ENCODE measurements around the gene ADGRB2.
"Not testable (repeated sequence)": the region's sequence is repeated elsewhere in the genome, so short reads cannot be mapped to it uniquely, and the experiment has no call there.

Gene ADGRB2

DNA sequence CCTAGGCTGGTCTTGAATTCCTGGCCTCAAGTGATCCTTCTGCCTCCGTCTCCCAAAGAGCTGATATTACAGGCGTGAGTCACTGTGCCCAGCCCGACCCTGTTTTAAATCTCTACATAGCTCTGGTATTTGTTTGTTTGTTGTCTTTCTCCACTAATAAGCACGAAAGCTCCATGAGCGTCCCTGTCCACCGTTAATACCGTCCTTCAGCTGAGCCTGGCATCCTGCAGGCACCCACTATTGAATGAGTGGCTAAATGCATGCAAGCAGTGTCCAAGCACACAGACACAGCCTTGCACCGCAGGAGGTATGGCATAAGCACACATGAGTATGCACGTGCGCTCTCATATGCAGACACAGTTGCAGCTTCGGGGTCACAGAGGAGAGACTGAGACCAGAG is 55.8 kb downstream of the ADGRB2 start:
- no peak for TF ChIP-seq CTCF (IDR thresholded peaks at IDR 0.05; ENCODE audit: insufficient read depth, low read length, poor library complexity, severe bottlenecking)
- no peak for TF ChIP-seq EZH2phosphoT487 (conservative IDR thresholded peaks at IDR 0.05; ENCODE audit: low read length)
- no peaks in the 10 kb centered on the region for H3K79me2 ChIP-seq (ENCODE audit: insufficient read depth, low read length)
- H3K27ac ChIP-seq (ENCODE audit: low read depth, low read length): no peak overlapping the region
- no peaks in the 10 kb centered on the region for H3K9me3 ChIP-seq (ENCODE audit: insufficient read depth, low read length)
- no peak overlapping the region for H3K4me2 ChIP-seq (ENCODE audit: low read depth, low read length, poor library complexity, severe bottlenecking)
- H3K36me3 ChIP-seq (ENCODE audit: low read length): no peaks in the 10 kb centered on the region
- H3K9ac ChIP-seq (ENCODE audit: low read length): no peak overlapping the region
- no peaks in the 10 kb centered on the region for H3K27me3 ChIP-seq (ENCODE audit: low read length)
- H3K9me2 ChIP-seq (replicated peaks; ENCODE audit: insufficient read depth, low read length): no peaks in the 10 kb centered on the region
- H4K20me1 ChIP-seq (ENCODE audit: low read depth, low read length): no peaks in the 10 kb centered on the region
- no peak overlapping the region for H2AFZ ChIP-seq (ENCODE audit: low read depth, low read length, severe bottlenecking)
- H3F3A ChIP-seq (ENCODE audit: insufficient read depth): no peaks in the 10 kb centered on the region
- no peak overlapping the region for H3K4me3 ChIP-seq (ENCODE audit: insufficient read depth, low read length, poor library complexity, severe bottlenecking)

DNA sequence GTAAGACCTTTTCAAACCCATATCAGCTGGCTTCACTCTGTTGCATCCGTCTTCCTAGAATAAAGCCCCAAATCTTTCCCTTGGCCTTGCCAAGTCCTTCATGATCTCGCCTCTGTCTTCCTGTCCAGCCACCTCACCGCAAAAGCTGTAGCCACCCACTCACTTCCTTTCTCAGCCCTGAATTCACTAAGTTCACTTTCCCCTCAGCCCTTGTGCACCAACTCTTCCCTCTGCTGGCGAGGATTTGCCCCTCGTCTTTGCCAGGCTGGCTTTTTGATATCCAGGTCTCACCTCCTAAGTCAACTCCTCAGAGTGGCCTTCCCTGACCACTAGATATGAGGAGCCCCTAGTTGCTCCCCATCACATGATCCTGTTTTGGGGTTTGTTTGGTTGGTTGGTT is 56.4 kb downstream of the ADGRB2 start:
- Histone ChIP-seq H3K9ac (ENCODE audit: low read length) (no peak overlapping the region), H2AFZ (ENCODE audit: low read depth, low read length, severe bottlenecking) (no peak overlapping the region), H3K4me2 (ENCODE audit: low read depth, low read length, poor library complexity, severe bottlenecking) (no peak overlapping the region)

GRCh38 chr1:31707059-31707600 is 57.0 kb downstream of the ADGRB2 start:
- not testable (repeated sequence) for H3K27me3 ChIP-seq (ENCODE audit: low read length); H4K20me1 ChIP-seq (ENCODE audit: low read depth, low read length); H3K4me2 ChIP-seq (ENCODE audit: low read depth, low read length, poor library complexity, severe bottlenecking); H3K36me3 ChIP-seq (ENCODE audit: low read length); H3K4me3 ChIP-seq (ENCODE audit: insufficient read depth, low read length, poor library complexity, severe bottlenecking); H3K27ac ChIP-seq (ENCODE audit: low read depth, low read length); H3K9ac ChIP-seq (ENCODE audit: low read length); H3K9me2 ChIP-seq (replicated peaks; ENCODE audit: insufficient read depth, low read length); H3F3A ChIP-seq (ENCODE audit: insufficient read depth); H3K9me3 ChIP-seq (ENCODE audit: insufficient read depth, low read length); H2AFZ ChIP-seq (ENCODE audit: low read depth, low read length, severe bottlenecking); H3K79me2 ChIP-seq (ENCODE audit: insufficient read depth, low read length)

More for the DNA sequence above, 56.4 kb downstream of the ADGRB2 start:
- TF ChIP-seq CTCF (IDR thresholded peaks at IDR 0.05; ENCODE audit: insufficient read depth, low read length, poor library complexity, severe bottlenecking): no peak
- no peak for TF ChIP-seq EZH2phosphoT487 (conservative IDR thresholded peaks at IDR 0.05; ENCODE audit: low read length)
- Histone ChIP-seq H3K36me3 (ENCODE audit: low read length) (no peaks in the 10 kb centered on the region), H3F3A (ENCODE audit: insufficient read depth) (no peaks in the 10 kb centered on the region), H3K27me3 (ENCODE audit: low read length) (no peaks in the 10 kb centered on the region), H3K27ac (ENCODE audit: low read depth, low read length) (no peak overlapping the region), H4K20me1 (ENCODE audit: low read depth, low read length) (no peaks in the 10 kb centered on the region), H3K4me3 (ENCODE audit: insufficient read depth, low read length, poor library complexity, severe bottlenecking) (no peak overlapping the region), H3K9me2 (replicated peaks; ENCODE audit: insufficient read depth, low read length) (no peaks in the 10 kb centered on the region), H3K9me3 (ENCODE audit: insufficient read depth, low read length) (no peaks in the 10 kb centered on the region), H3K79me2 (ENCODE audit: insufficient read depth, low read length) (no peaks in the 10 kb centered on the region)

GRCh38 chr1:31706384-31707058 is 57.6 kb downstream of the ADGRB2 start:
- H3K9me2 ChIP-seq (replicated peaks; ENCODE audit: insufficient read depth, low read length): no peaks in the 10 kb centered on the region
- no peaks in the 10 kb centered on the region for H3K9me3 ChIP-seq (ENCODE audit: insufficient read depth, low read length)
- TF ChIP-seq EZH2phosphoT487 (conservative IDR thresholded peaks at IDR 0.05; ENCODE audit: low read length) (no peak), CTCF (IDR thresholded peaks at IDR 0.05; ENCODE audit: insufficient read depth, low read length, poor library complexity, severe bottlenecking) (no peak)
- no peaks in the 10 kb centered on the region for H4K20me1 ChIP-seq (ENCODE audit: low read depth, low read length)
- H3K27me3 ChIP-seq (ENCODE audit: low read length): no peaks in the 10 kb centered on the region
- no peak overlapping the region for H2AFZ ChIP-seq (ENCODE audit: low read depth, low read length, severe bottlenecking)
- H3K79me2 ChIP-seq (ENCODE audit: insufficient read depth, low read length): no peaks in the 10 kb centered on the region
- H3K9ac ChIP-seq (ENCODE audit: low read length): no peak overlapping the region
- no peak overlapping the region for H3K4me2 ChIP-seq (ENCODE audit: low read depth, low read length, poor library complexity, severe bottlenecking)
- H3K4me3 ChIP-seq (ENCODE audit: insufficient read depth, low read length, poor library complexity, severe bottlenecking): no peak overlapping the region
- H3K36me3 ChIP-seq (ENCODE audit: low read length): no peaks in the 10 kb centered on the region
- no peak overlapping the region for H3K27ac ChIP-seq (ENCODE audit: low read depth, low read length)
- no peaks in the 10 kb centered on the region for H3F3A ChIP-seq (ENCODE audit: insufficient read depth)
